Femur (tissue), 1 donor: Measurements from ENCODE around the gene DUSP22.
"Not testable (repeated sequence)": the region's sequence is repeated elsewhere in the genome, so short reads cannot be mapped to it uniquely, and the experiment has no call there.

Source experiments
- DNase-seq: peaks from one replicate; pipeline ENCODE4 v3.0.0-alpha.2; 2017

Gene DUSP22

DNA sequence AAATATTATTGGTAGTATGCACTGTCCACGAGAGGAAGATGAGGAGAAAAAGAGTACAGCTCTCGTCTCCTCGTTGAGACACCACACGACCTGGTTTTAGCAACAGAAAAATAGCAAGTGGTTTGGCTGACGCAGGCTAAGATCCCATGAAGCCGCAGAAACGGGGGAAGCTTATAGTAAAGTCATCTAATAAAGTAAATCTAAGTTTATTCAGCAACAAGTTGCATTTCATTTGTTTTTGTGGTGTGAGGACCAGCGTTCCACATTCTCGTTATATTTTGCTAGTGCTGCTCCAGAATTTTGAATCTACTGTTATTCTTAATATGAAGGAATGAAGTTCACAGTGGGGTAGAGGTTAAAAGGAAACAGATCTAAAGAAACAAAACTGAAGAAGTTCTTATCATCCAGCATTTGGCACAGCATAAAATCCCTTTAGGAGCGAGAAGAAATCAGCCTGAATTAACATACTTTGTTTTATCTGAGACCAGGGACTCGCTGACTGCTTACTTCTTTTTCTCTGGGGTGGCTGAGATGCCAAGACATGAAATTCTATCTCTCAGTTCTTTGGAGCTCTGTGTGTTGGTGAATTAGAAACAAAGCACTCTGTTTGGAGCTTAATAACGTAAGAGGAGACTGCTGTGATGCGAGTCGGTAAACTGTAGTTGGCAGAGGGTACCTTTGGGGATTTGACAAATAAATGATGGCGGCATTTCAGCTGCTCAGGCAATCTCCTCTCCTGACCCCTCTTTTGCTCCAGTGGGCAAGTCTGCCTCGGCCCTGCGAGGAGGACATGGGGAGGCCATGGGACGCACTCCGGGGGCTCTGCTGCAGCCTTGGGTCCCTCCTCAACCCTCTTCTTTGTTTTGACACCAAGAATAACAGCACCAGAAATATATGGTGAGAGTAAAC lies 74.4 kb downstream of the DUSP22 start:
- DNase-seq = no peak

GRCh38 chr6:367298-367794 lies 75.1 kb downstream of the DUSP22 start:
- DNase-seq = no peak

DNA sequence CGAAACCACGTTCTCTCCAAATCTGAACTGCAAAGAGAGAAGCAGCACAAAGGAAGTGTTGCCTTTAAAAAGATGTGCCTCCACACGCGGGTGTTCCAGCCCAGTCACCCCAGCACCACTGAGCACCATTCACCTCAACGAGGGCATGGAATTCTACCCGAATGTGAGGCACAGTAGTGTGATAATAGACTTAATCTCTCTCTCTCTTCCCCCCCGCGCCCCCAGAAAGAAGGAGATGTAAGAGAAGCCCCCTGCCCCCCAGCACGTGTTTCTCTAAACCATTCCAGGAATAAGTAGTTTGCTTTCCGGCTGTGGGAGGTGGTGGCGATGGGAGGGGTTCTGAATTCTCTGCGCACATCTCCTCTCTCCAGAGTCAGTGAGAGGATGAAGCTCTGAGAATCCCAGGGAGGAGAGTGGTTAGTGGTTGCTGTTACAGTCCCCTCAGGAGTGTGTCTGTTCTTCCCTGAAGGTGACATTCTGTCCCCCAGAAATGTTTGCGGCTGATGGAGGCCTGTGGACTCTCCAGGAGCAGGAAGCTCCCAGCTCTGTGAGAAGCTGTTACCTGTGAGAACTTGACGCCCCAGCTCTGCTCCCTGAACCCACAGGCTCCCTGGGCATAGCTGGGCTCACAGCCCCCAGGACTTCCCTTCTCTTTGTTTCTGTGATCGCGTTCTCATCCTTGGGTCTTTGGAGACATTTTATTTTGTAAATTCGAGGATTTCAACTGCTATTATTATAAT lies 75.8 kb downstream of the DUSP22 start:
- DNase-seq = no peak

DNA sequence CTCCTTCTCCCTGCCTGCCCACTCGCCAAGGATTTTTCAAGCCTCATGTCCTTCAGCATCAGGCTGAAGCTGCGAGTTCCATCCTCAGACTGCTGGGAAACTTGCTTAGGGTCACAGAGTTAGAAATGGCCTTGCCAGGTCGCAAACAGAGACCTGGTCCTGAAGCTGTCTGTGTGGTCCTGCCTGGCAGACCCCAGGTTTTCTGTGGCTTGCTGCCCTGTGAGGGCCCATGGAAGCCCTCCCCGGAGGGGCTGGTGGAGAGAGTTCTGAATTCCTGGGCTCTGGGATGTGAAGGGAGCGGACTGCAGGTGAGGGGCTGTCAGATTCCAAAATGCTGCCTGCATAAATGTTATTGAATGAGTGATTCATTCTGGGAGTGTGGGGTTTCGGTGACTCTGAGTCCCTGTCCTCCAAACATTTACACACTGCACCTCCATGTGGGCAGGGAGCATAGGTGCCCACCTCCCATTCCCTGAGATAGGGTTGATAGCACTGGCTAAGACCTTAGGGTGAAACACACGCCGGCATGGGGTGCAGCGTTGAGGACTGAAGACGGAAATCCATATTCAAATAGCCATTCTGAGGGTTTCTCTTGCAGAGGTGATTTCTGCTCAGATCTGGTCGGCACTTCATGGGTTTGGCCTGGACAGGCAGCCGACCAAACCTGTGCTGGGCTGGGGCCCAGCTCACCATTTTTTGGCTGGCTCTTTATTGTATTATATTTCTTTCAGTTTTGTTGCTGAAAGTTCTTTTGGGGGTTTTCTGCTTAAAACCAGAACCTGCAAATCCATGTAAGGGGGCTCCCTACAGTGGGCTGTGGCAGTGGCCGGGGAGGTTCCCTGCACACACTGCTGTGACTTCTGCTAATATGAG lies 77.5 kb downstream of the DUSP22 start:
- DNase-seq = no peak

DNA sequence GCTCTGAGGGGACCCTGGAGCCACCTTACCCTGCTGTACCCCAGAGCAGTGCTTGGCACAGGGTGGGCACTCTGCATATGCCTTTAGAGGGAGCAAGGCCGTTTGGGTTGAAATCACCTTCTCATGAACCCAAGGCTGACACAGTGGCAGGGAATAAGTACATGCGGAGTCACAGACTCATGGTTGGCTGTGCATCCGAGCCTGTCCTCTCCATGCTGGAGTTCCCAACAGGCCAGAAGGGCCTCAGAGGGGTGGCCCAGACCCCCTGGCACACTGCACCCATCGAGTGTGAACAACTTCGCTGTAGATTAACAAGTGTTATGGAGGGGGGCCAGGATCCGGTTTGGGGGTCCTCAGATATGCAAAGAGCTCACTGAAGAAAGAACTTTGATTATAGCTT lies 78.3 kb downstream of the DUSP22 start:
- DNase-seq = no peak

- DNase-seq = not testable (repeated sequence)
These were observed 79.6 kb downstream of the DUSP22 start for GRCh38 chr6:371851-372250.

DNA sequence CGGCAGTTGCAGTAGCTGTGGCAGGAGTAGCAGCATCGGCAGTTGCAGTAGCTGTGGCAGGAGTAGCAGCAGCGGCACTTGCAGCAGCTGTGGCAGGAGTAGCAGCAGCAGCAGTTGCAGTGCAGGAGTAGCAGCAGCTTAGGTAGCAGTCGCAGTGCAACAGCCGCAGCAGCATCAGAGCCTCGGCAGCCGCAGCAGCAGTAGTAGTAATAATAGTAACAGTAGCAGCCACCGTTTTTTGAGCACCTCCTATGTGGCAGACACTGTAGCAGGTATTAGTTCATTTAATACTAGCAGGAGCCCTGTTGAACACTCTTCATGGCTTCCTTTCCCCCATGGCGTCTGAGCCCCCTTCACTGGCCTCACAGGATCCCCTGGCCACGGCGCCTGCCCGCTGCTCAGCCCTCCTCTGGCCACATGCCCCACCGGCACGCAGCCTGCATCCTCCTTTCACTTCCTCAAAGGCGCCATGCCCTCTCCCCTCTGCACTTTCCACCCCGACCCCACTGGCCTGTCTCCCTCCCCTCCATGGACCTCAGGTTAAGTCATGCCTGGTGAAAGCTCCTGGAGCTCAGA lies 80.1 kb downstream of the DUSP22 start:
- DNase-seq = no peak

DNA sequence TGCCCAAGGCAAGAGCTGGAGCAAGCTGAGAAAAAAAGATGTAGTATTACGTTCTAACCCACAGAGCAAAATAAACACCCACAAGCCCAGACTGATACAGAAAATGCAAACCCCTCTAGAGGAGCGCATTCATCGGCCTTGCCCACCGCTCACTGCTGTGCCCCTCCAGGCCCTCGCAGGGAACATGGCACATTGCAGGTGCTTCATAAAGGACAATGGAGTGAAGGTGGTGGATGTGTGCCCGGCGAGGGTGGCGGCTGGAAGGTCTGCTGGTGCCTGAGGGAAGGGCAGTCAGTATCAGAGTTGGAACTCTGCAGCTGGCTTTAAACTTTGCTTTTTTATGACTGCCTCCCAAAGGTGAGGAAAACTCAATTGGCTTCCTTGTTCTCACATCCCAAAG lies 80.7 kb downstream of the DUSP22 start:
- no peak for DNase-seq

GRCh38 chr6:373773-374724 lies 81.8 kb downstream of the DUSP22 start:
- DNase-seq = no peak

DNA sequence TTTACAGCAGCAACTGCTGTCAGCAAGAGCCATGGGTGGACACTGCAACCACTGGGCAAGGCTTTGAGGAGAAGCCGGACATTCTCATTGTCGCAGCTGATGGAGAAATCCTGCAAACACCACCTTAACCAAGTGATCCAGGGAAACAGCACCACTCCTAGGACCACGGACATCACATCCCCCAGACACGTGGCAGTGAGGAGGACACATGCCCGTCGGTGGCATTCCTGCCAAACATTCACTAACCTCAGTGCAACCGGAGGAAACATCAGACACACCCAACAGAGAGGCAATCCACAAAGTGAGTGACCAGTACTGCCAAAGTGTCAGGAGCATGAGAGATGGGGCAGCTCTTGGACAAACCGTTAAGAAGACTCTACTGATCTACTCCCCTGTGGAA lies 82.7 kb downstream of the DUSP22 start:
- no peak for DNase-seq

DNA sequence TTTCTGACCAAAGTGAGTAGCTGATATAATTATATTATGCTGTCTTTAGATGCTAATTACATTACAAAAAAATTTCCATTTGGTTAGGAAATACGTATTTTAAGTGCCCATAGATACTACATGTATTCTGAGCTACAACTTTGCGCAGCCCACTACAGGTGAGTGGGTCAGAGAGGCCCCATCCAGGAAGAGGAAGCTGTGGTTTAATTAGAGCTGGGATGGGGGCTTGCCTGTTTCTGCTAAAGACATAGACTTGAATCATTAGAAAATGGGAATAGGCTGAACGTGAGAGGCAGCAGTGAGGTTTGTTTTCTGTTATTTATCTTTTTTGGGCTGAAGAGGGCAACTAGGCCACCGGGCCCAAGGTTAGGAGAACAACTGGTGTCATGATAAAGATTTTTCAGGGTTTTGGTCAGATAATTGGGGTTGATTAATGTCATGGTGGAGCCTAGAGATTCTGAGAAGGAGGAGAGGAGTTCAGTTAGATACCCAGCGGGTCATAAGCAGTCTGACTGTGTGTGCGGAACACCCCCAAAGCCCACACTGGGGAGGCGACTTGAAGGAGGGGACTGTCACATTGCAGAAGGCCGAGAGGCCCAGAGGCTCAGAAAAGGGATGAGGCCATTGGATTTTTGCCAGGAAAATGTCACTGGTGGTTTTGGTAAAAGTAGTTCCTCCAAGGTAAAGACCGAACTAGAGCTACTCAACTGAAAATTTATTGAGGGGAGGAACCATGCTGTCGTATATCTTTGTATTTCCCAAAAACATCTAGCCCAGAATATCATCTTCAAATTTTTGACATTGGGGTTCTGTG lies 84.7 kb downstream of the DUSP22 start:
- no peak for DNase-seq

- not testable (repeated sequence) for DNase-seq
These were observed 85.3 kb downstream of the DUSP22 start for GRCh38 chr6:377641-378020.

DNA sequence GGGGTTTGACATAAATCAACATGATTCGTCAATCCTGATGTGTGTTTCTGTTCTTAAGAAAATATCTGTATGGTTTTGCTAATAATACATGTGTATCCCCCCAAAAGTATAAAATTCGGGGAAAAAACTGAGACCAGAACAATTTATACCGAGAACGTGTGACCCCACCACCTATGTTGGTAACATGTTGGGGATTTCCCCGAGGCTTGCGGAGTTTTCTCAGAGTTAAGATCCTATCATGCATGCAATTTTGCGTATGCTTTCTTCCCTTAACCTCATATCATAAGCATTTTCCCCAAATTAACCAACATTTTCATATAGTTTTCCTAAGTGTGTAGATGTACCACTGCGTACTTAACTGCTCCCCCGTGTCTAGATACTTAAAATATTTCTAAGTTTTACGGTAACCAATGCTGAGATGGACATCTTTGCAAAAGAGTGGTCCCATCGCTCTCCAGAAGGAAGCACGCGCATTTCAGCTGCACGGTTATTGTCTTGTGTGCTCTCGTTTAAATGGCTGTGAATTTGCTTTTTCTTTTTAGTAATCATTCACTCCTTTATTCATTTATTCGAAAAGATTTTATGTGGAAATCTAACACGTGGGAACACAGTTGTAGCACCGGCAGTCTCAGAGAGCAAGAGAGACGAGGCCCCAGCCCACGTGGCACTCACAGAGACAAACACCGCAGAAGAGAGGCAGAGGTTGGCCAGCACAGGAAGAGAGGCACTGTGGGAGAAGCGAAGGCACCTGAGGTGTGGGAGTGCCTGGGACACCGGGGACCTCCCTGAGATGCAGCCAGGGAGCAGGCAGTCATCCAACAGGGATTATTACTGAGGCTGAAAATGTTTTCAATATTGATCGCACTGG lies 86.0 kb downstream of the DUSP22 start:
- DNase-seq = no peak

GRCh38 chr6:378958-379409 lies 86.7 kb downstream of the DUSP22 start:
- no peak for DNase-seq

GRCh38 chr6:379410-380181 lies 87.3 kb downstream of the DUSP22 start:
- no peak for DNase-seq

DNA sequence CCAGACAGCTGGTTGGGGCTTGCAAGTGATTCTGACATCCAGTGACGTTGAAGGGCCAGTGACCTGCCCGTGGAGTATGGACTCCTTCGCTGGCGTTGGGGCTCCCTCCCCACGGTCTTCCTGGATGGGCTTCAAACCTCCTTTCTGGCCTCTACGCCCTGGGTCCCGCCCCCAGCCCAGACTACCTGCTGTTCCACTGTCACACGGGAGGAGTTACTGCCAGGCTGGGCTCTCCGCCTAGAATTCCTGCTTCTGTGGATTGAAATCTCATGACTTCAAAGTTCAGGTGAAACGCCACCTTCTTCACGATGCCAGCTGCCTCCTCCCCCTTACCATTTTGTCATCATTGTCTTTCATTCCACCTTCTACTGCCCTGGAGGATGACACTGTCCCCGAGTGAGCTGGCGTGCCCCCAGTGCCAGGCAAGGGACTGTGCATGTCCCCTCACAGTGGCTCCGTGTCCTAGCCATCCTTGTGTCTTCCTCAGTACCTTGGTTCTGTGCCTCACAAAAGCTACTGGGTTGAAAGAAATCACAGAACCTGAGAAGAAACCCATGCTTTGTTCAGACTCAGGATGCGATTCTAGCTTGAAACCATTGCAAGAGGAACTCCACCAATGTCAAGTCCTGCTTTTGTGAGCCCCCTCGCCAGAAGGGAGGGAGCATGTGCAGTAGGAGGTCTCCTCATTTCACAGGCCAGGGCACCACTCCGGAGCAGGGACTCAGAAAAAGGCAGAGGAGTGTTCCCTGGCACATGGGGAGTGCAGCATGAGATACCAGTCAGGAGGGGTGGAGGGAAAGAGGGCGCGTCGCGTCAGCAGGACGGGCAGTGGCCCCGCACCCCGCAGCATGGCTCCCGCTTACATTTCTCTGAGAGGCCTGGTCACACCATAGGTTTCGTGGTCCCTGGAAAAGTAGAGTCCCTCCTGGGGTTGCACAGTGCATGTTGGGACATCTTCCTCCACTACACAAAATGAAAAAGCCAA lies 88.2 kb downstream of the DUSP22 start:
- DNase-seq = no peak

DNA sequence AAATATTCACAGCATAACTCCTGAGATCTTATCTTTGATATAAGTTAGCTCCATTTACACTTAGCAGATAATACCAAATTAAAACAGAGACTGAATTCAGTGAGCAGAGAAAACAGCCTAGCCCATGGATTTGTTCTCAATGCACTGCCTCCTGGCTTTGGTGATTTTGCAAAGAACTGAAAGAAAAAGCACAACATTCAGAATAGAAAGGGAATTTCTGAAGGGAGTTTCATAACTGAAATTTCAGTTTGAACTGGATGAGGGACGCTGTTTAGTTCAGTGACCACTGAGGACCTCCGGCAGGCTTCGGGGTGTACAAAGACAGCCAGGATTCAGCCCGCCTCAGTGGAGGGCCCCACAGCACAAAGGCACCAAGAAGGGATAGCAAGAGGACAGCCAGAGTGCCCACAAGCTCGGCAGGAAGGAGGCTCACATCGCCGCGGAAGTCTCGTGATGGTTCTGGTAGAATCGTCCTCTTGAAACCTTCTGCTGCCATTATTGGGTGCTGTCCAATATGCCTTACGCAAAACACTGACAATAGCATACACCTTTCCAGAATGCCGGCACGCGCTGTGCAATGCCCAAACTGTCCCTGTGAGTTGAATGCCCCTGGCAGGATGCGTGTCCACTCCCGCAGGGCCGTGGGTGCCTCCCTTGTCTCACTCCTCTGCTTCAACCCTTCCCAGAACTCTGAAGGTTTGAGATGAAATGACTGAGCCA lies 89.6 kb downstream of the DUSP22 start:
- DNase-seq = no peak
